GM23338 (cell line): ENCODE data around the gene XPNPEP1. TPM values are rescaled to one million over a fixed set of nuclear protein-coding genes. Genes with fewer than 3 reads are reported as not detected.

Experiments used
- ATAC-seq: fragments of 200-7000 bp; cut with Tn5 transposase; 3 replicates; pipeline ENCODE4 v1.9.1; 2020
- DNase-seq: peaks from one replicate; pipeline ENCODE4 v3.0.0-alpha.2; 2015; ENCODE audit warnings: low spot score
- H2AFZ ChIP-seq: fragments of 200-600 bp; sonication (generic); 2 replicates; pipeline ENCODE4 v1.8.0; 2016; ENCODE audit warnings: antibody characterized with exemption, mild to moderate bottlenecking, moderate library complexity
- H3F3A ChIP-seq: fragments of 200-600 bp; sonication (generic); replicated peaks from 2 replicates; pipeline ENCODE4 v1.8.0; 2017; ENCODE audit warnings: antibody characterized with exemption, mixed run types, low read depth
- H3K27ac ChIP-seq: fragments of 200-600 bp; sonication (generic); 2 replicates; pipeline ENCODE4 v1.6.1; 2016; ENCODE audit warnings: low read depth
- H3K27me3 ChIP-seq: fragments of 200-600 bp; sonication (generic); 2 replicates; pipeline ENCODE4 v1.8.0; 2016; ENCODE audit warnings: mild to moderate bottlenecking, mixed run types, moderate library complexity; ENCODE audit not compliant: insufficient read depth
- H3K36me3 ChIP-seq: fragments of 200-600 bp; sonication (generic); 2 replicates; pipeline ENCODE4 v1.8.0; 2016; ENCODE audit warnings: mild to moderate bottlenecking; ENCODE audit not compliant: insufficient read depth
- H3K4me1 ChIP-seq: fragments of 200-600 bp; sonication (generic); 2 replicates; pipeline ENCODE4 v1.8.0; 2016; ENCODE audit warnings: mild to moderate bottlenecking, moderate library complexity; ENCODE audit not compliant: insufficient read depth
- H3K4me2 ChIP-seq: fragments of 200-600 bp; sonication (generic); 2 replicates; pipeline ENCODE4 v1.7.1; 2017; ENCODE audit warnings: mixed run types
- H3K4me3 ChIP-seq: fragments of 200-600 bp; sonication (generic); 2 replicates; pipeline ENCODE4 v1.6.1; 2016; ENCODE audit warnings: mixed run types
- H3K79me2 ChIP-seq: fragments of 200-600 bp; sonication (generic); replicated peaks from 2 replicates; pipeline ENCODE4 v1.8.0; 2017; ENCODE audit warnings: mild to moderate bottlenecking; ENCODE audit not compliant: insufficient read depth
- H3K9me2 ChIP-seq: fragments of 200-600 bp; sonication (generic); 2 replicates; pipeline ENCODE4 v1.8.0; 2017; ENCODE audit not compliant: insufficient read depth
- H4K20me1 ChIP-seq: fragments of 200-600 bp; sonication (generic); replicated peaks from 2 replicates; pipeline ENCODE4 v1.8.0; 2017; ENCODE audit warnings: mild to moderate bottlenecking; ENCODE audit not compliant: insufficient read depth
- H3K27ac Mint-ChIP-seq: 2 replicates; pipeline ENCODE4 v1.8.0; 2020; ENCODE audit warnings: inconsistent platforms, mild to moderate bottlenecking, moderate library complexity, mixed read lengths
- H3K27me3 Mint-ChIP-seq: 3 replicates; pipeline ENCODE4 v1.8.0; 2022; ENCODE audit warnings: low read depth, mild to moderate bottlenecking, moderate library complexity, mixed read lengths, inconsistent platforms; ENCODE audit not compliant: insufficient read depth, poor library complexity
- H3K36me3 Mint-ChIP-seq: 3 replicates; pipeline ENCODE4 v1.8.0; 2021; ENCODE audit warnings: low read depth, mild to moderate bottlenecking, inconsistent platforms, moderate library complexity, mixed read lengths
- H3K4me1 Mint-ChIP-seq: 3 replicates; pipeline ENCODE4 v1.8.0; 2020; ENCODE audit warnings: mild to moderate bottlenecking, inconsistent platforms, mixed read lengths
- H3K4me3 Mint-ChIP-seq: 3 replicates; pipeline ENCODE4 v1.8.0; 2021; ENCODE audit warnings: moderate library complexity, mild to moderate bottlenecking, inconsistent platforms, mixed read lengths
- H3K9me3 Mint-ChIP-seq: 3 replicates; pipeline ENCODE4 v1.8.0; 2020; ENCODE audit warnings: moderate library complexity, mild to moderate bottlenecking, inconsistent platforms, mixed read lengths
- CREB1 ChIP-seq: fragments of 250-450 bp; sonication (Bioruptor Pico); IDR thresholded peaks from 2 replicates; pipeline ENCODE4 v1.5.0; 2020; ENCODE audit warnings: low read depth, mild to moderate bottlenecking, moderate library complexity
- CTCF ChIP-seq, 2 experiments: fragments of 200-600 bp in 1 of 2; sonication (generic) in 1 of 2; conservative IDR thresholded peaks; 2 replicates each; pipeline versions ENCODE4 v1.5.1 to v1.6.1; 2016 to 2017; ENCODE audit warnings: antibody characterized with exemption in 2 of 2, low read depth in 2 of 2, mild to moderate bottlenecking in 2 of 2, moderate library complexity in 1 of 2
- EZH2 ChIP-seq: fragments of 200-600 bp; sonication (generic); IDR thresholded peaks from one replicate; pipeline ENCODE4 v1.8.0; 2017; ENCODE audit warnings: antibody characterized with exemption, mild to moderate bottlenecking, low read depth; ENCODE audit not compliant: unreplicated experiment
- EZH2phosphoT487 ChIP-seq: fragments of 200-600 bp; sonication (generic); IDR thresholded peaks from one replicate; pipeline ENCODE4 v1.8.1; 2018; ENCODE audit warnings: antibody characterized with exemption; ENCODE audit not compliant: unreplicated experiment
- JUNB ChIP-seq: IDR thresholded peaks from one replicate; pipeline ENCODE4 v1.6.1; 2016; ENCODE audit warnings: antibody characterized with exemption; ENCODE audit not compliant: unreplicated experiment
- NANOG ChIP-seq: IDR thresholded peaks from 2 replicates; pipeline ENCODE4 v1.6.1; 2016; ENCODE audit warnings: antibody characterized with exemption, borderline replicate concordance
- POLR2AphosphoS5 ChIP-seq: IDR thresholded peaks from 2 replicates; pipeline ENCODE4 v1.6.1; 2016; ENCODE audit warnings: antibody characterized with exemption, low read depth
- REST ChIP-seq: IDR thresholded peaks from one replicate; pipeline ENCODE4 v1.6.1; 2018; ENCODE audit warnings: antibody characterized with exemption; ENCODE audit not compliant: unreplicated experiment
- STAT1 ChIP-seq: IDR thresholded peaks from one replicate; pipeline ENCODE4 v1.6.1; 2016; ENCODE audit warnings: antibody characterized with exemption; ENCODE audit not compliant: unreplicated experiment
- ZNF114 ChIP-seq: fragments of 250-450 bp; sonication (Bioruptor Pico); IDR thresholded peaks from 2 replicates; pipeline ENCODE4 v1.5.0; 2020; ENCODE audit warnings: mild to moderate bottlenecking, moderate library complexity
- ZNF331 ChIP-seq: fragments of 250-450 bp; sonication (Bioruptor Pico); IDR thresholded peaks from 2 replicates; pipeline ENCODE4 v1.5.0; 2020; ENCODE audit warnings: low read depth, mild to moderate bottlenecking, moderate library complexity
- polyA plus RNA-seq: library from polyadenylated mRNA; unstranded; fragments of >200 nt; fragmentation: Nextera tagmentation; extraction: Ambion mirVana; gene quantifications from 2 replicates; pipeline ENCODE4 v1.2.1, GENCODE V29; 2016
- total RNA-seq: library from RNA; depleted of rRNA; stranded (reverse); fragments of >200 nt; shearing (Covaris generic); gene quantifications from 2 replicates; pipeline ENCODE4 v1.2.3, GENCODE V29; 2014
- TF ChIP-seq, protein P1 (sequence below): fragments of 250-450 bp; sonication (Bioruptor Pico); IDR thresholded peaks from 2 replicates; pipeline ENCODE4 v1.5.0; 2020; ENCODE audit warnings: mild to moderate bottlenecking, moderate library complexity
- TF ChIP-seq, protein P2 (sequence below): IDR thresholded peaks from 2 replicates; pipeline ENCODE4 v1.6.1; 2016; ENCODE audit warnings: antibody characterized with exemption

Gene XPNPEP1
- total and polyA plus RNA-seq, 2 experiments from 2014 or later, result 17.5 to 55.8 TPM

DNA sequence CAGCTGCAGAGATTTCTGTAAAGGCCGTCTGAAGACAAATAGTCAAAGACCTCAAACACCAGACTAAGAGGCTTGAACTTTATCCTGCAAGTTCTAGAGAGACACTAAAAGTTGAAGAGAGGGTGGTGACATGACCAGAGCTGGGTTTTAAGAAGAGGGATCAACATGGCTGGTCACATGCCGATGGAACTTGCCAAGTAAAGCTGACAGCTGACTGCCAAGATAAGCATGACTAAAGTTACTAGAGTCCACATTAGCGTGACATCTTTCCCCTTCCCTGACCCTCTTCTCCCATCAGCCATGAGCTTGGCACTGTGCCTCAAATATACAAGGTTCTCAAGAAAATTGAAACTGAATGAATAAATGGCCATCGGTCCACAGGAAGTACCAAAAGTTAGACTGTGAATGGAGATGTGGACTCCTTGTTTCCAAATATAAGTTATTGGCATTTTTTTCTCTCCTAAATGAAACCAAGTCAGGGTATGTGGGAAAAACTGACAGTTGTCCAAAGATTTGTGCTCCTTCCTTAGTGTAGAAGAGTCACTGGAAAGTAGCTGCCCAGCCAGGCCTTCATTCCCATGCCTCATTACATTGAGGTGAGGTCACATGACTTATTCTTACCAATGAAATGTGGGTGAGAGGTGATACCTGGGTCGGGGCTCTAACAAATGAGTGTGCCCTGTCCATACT lies 24.5 kb downstream of the XPNPEP1 start:
- ATAC-seq (no peak), DNase-seq (no peak)
- Histone ChIP-seq H3K4me2 (no peak overlapping the region), H3F3A (no peaks in the 10 kb centered on the region), H4K20me1 (peaks cover 9% of the 10 kb centered on the region; the same call in 1 of the 2 replicates), H2AFZ (no peak overlapping the region), H3K4me1 (no peaks in the 10 kb centered on the region), H3K4me3 (no peak overlapping the region), H3K27me3 (no peaks in the 10 kb centered on the region), H3K27ac (no peak overlapping the region), H3K9me2 (peaks cover 5% of the 10 kb centered on the region; the same call in 1 of the 2 replicates), H3K36me3 (peaks cover 3% of the 10 kb centered on the region; the same call in 1 of the 2 replicates), H3K79me2 (peaks cover 8% of the 10 kb centered on the region; the same call in 1 of the 2 replicates)
- Mint-ChIP-seq H3K27ac (no peak overlapping the region), H3K4me3 (no peak overlapping the region), H3K36me3 (peaks cover 31% of the 10 kb centered on the region), H3K4me1 (peaks cover 19% of the 10 kb centered on the region; the same call in 2 of the 3 replicates), H3K9me3 (no peaks in the 10 kb centered on the region), H3K27me3 (peaks cover 7% of the 10 kb centered on the region)
- TF ChIP-seq JUNB (no peak), CREB1 (CRISPR knock-in tag) (no peak), NANOG (no peak), REST (no peak), POLR2AphosphoS5 (no peak), ZNF331 (CRISPR knock-in tag) (no peak), STAT1 (no peak), EZH2phosphoT487 (no peak), EZH2 (no peak), ZNF114 (CRISPR knock-in tag) (no peak), CTCF (conservative IDR thresholded peaks at IDR 0.05; ENCODE audit: low read depth in 2 of 2) (no peak)
- TF ChIP-seq, protein P1, sequence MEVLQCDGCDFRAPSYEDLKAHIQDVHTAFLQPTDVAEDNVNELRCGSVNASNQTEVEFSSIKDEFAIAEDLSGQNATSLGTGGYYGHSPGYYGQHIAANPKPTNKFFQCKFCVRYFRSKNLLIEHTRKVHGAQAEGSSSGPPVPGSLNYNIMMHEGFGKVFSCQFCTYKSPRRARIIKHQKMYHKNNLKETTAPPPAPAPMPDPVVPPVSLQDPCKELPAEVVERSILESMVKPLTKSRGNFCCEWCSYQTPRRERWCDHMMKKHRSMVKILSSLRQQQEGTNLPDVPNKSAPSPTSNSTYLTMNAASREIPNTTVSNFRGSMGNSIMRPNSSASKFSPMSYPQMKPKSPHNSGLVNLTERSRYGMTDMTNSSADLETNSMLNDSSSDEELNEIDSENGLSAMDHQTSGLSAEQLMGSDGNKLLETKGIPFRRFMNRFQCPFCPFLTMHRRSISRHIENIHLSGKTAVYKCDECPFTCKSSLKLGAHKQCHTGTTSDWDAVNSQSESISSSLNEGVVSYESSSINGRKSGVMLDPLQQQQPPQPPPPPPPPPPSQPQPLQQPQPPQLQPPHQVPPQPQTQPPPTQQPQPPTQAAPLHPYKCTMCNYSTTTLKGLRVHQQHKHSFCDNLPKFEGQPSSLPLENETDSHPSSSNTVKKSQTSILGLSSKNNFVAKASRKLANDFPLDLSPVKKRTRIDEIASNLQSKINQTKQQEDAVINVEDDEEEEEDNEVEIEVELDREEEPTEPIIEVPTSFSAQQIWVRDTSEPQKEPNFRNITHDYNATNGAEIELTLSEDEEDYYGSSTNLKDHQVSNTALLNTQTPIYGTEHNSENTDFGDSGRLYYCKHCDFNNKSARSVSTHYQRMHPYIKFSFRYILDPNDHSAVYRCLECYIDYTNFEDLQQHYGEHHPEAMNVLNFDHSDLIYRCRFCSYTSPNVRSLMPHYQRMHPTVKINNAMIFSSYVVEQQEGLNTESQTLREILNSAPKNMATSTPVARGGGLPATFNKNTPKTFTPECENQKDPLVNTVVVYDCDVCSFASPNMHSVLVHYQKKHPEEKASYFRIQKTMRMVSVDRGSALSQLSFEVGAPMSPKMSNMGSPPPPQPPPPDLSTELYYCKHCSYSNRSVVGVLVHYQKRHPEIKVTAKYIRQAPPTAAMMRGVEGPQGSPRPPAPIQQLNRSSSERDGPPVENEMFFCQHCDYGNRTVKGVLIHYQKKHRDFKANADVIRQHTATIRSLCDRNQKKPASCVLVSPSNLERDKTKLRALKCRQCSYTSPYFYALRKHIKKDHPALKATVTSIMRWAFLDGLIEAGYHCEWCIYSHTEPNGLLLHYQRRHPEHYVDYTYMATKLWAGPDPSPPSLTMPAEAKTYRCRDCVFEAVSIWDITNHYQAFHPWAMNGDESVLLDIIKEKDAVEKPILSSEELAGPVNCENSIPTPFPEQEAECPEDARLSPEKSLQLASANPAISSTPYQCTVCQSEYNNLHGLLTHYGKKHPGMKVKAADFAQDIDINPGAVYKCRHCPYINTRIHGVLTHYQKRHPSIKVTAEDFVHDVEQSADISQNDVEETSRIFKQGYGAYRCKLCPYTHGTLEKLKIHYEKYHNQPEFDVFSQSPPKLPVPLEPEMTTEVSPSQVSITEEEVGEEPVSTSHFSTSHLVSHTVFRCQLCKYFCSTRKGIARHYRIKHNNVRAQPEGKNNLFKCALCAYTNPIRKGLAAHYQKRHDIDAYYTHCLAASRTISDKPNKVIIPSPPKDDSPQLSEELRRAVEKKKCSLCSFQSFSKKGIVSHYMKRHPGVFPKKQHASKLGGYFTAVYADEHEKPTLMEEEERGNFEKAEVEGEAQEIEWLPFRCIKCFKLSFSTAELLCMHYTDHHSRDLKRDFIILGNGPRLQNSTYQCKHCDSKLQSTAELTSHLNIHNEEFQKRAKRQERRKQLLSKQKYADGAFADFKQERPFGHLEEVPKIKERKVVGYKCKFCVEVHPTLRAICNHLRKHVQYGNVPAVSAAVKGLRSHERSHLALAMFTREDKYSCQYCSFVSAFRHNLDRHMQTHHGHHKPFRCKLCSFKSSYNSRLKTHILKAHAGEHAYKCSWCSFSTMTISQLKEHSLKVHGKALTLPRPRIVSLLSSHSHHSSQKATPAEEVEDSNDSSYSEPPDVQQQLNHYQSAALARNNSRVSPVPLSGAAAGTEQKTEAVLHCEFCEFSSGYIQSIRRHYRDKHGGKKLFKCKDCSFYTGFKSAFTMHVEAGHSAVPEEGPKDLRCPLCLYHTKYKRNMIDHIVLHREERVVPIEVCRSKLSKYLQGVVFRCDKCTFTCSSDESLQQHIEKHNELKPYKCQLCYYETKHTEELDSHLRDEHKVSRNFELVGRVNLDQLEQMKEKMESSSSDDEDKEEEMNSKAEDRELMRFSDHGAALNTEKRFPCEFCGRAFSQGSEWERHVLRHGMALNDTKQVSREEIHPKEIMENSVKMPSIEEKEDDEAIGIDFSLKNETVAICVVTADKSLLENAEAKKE (CRISPR knock-in tag), result no peak
- TF ChIP-seq, protein P2, sequence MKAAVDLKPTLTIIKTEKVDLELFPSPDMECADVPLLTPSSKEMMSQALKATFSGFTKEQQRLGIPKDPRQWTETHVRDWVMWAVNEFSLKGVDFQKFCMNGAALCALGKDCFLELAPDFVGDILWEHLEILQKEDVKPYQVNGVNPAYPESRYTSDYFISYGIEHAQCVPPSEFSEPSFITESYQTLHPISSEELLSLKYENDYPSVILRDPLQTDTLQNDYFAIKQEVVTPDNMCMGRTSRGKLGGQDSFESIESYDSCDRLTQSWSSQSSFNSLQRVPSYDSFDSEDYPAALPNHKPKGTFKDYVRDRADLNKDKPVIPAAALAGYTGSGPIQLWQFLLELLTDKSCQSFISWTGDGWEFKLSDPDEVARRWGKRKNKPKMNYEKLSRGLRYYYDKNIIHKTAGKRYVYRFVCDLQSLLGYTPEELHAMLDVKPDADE, result no peak
